PFSK-1 (cell line): ENCODE results near the gene KRT17.

ENCODE experiments used
- FOXP2 ChIP-seq: optimal IDR thresholded peaks from 2 replicates; pipeline ENCODE3; 2011; ENCODE audit warnings: borderline replicate concordance, control low read depth, inconsistent platforms; ENCODE audit not compliant: insufficient read depth; ENCODE audit errors: extremely low read length, extremely low read depth
- POLR2AphosphoS5 ChIP-seq: IDR thresholded peaks from 2 replicates; pipeline ENCODE4 v1.6.1; 2012; ENCODE audit warnings: low read depth, mild to moderate bottlenecking, control low read depth, low read length, moderate library complexity
- SIN3A ChIP-seq: IDR thresholded peaks from 2 replicates; pipeline ENCODE4 v1.6.1; 2012; ENCODE audit warnings: mild to moderate bottlenecking, low read length, moderate library complexity, borderline replicate concordance; ENCODE audit not compliant: insufficient read depth
- TAF1 ChIP-seq: IDR thresholded peaks from 2 replicates; pipeline ENCODE4 v1.6.1; 2012; ENCODE audit warnings: low read length, control low read depth, borderline replicate concordance; ENCODE audit not compliant: insufficient read depth
- TF ChIP-seq, protein P1 (sequence below), 2 experiments: IDR thresholded peaks; 2 replicates each; pipeline versions ENCODE4 v1.6.1 to v1.8.0; 2011 to 2012; ENCODE audit warnings: low read depth in 2 of 2, low read length in 2 of 2, control low read depth in 1 of 2, inconsistent platforms in 1 of 2, mild to moderate bottlenecking in 1 of 2, moderate library complexity in 1 of 2; ENCODE audit not compliant: insufficient read depth in 1 of 2

KRT17 gene

DNA sequence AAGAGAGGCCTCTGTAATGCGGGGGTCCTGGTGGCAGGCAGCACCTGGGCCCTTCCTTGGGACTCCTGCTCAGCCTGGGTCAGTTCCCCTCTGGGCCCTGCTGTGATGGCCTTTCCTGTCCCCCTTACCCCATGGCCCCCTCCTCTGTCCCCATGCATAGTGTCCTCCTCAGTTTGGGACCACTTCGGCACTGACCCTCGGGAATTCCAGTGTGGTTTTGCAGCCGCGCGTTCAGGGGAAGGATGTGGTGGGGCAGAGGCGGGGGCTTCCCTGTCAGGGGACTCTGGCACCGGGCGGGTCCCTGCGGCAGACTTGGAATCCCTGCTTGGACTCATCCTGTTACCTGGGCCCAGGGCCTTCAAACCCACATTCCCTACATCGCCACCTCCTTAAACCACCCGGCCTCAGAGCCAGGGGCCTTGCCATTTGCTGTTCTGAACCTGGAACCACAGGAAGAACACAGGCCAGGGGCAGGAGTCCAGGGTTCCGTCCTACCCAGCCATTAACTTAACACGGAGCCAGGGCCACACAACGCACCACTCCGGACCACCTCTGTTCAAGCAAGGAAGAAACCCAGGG is 32.9 kb upstream of the KRT17 start:
- TF ChIP-seq TAF1 (no peak), FOXP2 (no peak), SIN3A (no peak), POLR2AphosphoS5 (no peak)
- TF ChIP-seq, protein P1, sequence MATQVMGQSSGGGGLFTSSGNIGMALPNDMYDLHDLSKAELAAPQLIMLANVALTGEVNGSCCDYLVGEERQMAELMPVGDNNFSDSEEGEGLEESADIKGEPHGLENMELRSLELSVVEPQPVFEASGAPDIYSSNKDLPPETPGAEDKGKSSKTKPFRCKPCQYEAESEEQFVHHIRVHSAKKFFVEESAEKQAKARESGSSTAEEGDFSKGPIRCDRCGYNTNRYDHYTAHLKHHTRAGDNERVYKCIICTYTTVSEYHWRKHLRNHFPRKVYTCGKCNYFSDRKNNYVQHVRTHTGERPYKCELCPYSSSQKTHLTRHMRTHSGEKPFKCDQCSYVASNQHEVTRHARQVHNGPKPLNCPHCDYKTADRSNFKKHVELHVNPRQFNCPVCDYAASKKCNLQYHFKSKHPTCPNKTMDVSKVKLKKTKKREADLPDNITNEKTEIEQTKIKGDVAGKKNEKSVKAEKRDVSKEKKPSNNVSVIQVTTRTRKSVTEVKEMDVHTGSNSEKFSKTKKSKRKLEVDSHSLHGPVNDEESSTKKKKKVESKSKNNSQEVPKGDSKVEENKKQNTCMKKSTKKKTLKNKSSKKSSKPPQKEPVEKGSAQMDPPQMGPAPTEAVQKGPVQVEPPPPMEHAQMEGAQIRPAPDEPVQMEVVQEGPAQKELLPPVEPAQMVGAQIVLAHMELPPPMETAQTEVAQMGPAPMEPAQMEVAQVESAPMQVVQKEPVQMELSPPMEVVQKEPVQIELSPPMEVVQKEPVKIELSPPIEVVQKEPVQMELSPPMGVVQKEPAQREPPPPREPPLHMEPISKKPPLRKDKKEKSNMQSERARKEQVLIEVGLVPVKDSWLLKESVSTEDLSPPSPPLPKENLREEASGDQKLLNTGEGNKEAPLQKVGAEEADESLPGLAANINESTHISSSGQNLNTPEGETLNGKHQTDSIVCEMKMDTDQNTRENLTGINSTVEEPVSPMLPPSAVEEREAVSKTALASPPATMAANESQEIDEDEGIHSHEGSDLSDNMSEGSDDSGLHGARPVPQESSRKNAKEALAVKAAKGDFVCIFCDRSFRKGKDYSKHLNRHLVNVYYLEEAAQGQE (IDR thresholded peaks at IDR 0.05; ENCODE audit: insufficient read depth in 1 of 2, low read depth in 2 of 2, low read length in 2 of 2), result no peak

DNA sequence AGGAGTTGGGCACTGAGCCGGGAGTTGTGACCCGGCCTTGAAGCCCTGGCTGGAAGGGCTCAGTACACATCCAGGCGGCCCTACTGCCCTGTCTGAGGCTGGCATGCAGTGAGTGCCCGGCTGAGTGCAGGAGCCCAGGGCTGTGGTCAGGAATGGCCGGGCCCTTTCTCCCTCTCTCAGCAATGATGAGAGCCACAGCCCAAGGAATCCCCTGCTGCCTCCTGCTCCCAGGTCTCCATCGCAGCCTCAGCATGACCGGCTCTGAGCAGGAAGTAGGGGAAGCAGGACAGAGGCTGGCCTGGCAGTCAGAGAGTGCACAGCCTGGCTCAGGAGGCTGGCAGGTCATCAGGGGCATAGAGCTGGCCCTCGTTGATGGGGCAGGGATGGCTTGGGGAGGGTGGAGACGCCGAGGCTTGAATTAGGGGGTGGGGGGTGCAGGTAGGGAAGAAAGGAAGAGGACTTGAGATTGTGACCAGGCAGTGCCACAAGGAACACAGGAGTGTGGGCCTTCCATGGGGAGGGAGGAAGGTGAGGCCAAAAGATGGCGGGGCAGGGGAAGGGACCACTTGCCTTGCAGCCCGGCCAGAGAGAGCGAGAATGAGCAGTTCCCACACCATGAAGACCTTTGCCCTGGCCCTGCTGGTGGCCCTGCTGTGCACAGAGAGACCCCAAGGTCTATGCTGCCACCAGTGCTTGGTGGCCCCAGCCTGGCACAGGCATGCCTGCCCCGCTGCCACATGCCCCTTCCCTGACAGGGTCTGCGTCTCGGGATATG is 32.1 kb upstream of the KRT17 start:
- no peak for TF ChIP-seq POLR2AphosphoS5
- TF ChIP-seq TAF1, result no peak
- TF ChIP-seq, protein P1 (IDR thresholded peaks at IDR 0.05; ENCODE audit: insufficient read depth in 1 of 2, low read depth in 2 of 2, low read length in 2 of 2), result no peak
- no peak for TF ChIP-seq SIN3A
- TF ChIP-seq FOXP2, result no peak

DNA sequence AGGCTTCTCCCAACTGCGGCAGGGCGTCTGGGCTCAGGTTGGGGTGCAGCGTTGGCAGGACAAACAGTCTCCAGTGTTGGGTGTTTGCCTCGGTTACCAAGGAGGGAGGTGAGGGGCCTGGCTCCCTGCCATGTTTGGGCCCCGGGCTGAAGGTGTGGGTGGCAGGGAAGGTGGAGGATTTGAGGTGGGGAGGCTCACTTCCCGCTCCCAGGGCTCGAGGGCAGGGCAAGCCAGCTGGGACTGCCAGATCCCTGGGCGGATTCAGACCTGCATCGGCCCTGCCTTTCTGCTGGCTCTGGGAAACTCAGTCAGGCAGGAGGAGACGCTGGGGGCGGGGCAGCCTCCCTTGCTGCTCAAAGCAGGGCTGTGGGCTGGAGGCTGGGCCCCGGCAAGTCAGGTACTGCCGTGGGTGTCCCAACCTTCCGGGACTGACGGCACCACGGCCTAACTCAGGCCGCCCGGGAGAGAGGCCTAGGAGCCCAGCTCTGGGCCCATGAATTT is 31.3 kb upstream of the KRT17 start:
- TF ChIP-seq SIN3A (no peak), POLR2AphosphoS5 (no peak), TAF1 (no peak), FOXP2 (no peak)
- TF ChIP-seq, protein P1 (IDR thresholded peaks at IDR 0.05; ENCODE audit: insufficient read depth in 1 of 2, low read depth in 2 of 2, low read length in 2 of 2), result no peak

DNA sequence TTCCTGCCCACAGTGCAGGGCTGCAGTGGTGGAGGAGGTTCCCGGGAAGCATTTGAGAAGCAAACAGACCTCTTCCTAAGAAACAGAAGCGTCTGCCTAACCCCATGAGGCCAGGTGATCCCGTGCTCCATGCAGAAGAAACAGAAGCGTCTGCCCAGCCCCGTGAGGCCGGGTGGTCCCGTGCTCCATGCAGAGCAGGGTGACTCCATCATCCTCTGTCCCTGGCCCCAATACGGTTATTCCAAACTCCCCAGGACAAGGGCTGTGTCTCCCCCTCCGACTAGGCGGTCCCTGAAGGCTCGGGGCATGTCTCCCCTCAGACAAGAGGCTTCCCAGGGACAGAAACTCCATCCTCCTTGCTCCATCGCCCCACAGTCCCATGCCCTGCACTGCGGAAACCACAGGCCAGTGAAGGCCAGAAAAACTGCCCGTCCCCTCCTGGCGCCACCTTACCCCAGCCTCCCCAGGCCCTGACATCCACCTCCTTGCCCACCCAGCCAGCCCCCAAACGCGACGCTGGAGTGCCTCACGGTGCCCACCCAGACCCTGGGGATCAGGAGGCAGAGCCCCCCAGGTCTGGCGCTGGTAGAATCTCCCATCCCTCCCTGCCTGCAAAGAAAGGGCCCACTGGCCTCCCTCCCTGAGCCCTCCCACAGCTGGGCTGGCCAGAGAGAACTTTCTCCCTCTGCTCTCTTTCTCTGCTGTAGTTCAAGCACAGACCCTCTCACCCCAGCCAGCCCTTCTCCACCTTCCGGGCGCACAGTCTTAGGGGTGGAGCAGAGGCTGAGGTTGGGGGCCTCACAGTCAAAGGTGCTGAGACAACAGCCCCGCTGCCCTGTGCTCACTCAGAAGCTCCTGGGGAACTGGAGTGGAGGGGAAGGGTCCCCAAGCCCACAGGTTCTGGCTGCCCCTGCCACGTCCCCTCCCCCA is 30.6 kb upstream of the KRT17 start:
- no peak for TF ChIP-seq SIN3A
- TF ChIP-seq TAF1, result no peak
- no peak for TF ChIP-seq POLR2AphosphoS5
- TF ChIP-seq FOXP2, result no peak
- TF ChIP-seq, protein P1 (IDR thresholded peaks at IDR 0.05; ENCODE audit: insufficient read depth in 1 of 2, low read depth in 2 of 2, low read length in 2 of 2), result no peak
